Measurements from ENCODE around the gene AJUBA.
A peak's percentile ranks its signal among the peaks of the same experiment; 100 is the strongest.

The AJUBA gene

DNA sequence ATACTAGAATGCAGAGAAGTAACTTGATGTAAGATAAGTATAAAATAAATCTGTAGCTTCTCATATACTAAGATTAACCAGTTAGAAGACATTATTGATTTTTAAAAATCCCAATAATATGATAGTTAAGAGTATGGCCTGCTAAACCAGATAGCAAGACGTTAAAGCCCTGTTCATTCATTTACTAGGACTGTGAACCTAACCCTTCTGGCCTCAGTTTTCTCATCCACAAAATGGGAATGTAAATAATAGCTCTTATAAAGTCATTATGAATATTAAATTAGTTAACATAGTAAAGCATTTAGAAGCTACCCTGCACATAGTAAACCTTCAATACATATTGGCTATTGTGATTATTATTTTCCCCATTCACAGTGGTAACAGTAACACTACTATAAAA, 47.2 kb downstream of the AJUBA start:
- DNase-seq (ENCODE audit: low read depth), result no peak

GRCh38 chr14:22932146-22932545, 50.2 kb downstream of the AJUBA start:
- DNase-seq (ENCODE audit: low read depth), result no peak

DNA sequence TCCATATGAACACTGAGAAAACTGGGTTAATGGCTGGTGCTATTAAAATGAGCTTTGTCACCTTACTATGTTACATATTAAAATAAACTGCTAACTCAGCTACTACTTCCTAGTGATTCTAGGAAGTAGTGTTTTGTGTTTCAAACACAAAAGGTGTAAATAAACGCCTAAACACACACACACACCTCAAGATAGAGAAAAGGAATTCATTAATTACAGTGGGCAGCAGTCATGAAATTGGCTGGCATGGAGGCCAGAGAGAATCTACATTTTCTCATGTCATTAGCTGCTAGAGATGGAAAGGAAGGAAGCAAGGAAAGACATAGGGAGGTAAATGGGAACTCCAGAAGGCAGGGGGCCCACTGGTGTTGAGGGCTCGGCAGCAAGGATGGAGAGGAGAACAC, 52.4 kb downstream of the AJUBA start:
- DNase-seq (ENCODE audit: low read depth), result no peak

GRCh38 chr14:22929104-22929960, 53.0 kb downstream of the AJUBA start, which contains the start of gene PRMT5:
Gene PRMT5, minus strand, starts transcription at chr14:22929376. Its CDS starts 15 bp downstream, at chr14:22929361.
- peak; percentile 99 for DNase-seq (ENCODE audit: low read depth)

DNA sequence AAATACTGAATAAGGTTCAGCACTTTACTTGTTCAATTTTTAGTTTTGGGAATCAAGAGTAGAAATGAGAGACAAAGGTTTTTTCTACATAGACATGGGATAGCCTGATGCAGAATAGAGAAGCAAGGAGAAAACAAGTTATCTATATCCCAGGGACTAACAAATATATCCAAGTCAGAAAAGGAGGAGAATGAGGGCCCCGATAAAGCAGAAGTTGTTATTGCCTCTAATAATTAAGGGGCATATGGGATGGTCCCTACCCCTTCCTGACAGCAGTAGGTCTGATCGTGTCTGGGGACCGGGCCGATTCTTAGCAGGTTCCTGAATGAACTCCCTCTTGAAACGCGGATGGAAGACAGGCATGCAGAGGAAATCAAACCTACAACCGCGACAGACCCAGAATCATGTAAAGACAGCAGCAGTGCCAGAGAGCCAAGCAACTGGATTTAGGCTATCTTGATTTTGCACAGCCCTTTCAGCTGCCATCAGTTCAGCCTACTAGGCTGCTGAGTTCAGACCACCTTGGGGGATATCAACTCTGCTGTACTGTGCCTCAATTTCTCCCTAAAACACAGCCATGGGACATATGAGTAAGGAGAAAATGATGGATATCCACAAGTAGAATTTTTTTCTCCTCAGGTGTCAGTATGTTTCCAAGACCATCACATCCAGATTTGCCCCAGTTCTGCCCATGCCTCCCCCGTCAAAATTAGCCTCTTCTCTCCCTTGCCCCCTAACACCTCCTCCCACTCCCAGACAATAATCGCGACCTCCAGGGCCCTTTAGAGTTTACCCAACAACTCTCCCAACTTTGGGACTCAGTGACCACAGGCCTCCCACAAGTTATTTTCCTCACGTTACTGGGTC, 53.9 kb downstream of the AJUBA start:
- no peak for DNase-seq (ENCODE audit: low read depth)

- DNase-seq (ENCODE audit: low read depth), result no peak
Observed at GRCh38 chr14:22926316-22926715, 56.0 kb downstream of the AJUBA start.

DNA sequence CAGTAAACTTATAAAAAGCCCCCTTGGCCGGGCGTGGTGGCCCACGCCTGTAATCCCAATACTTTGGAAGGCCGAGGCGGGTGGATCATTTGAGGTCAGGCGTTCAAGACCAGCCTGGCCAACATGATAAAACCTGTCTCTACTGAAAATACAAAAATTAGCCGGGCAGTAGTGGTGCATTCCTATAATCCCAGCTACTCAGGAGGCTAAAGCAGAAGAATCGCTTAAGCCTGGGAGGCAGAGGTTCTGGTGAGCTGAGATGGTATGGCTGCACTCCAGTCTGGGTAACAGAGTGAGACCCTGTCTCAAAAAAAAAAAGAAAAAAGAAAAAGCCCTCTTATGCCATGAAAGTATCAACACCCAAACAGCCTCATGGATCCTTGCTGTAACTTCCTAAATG, 56.8 kb downstream of the AJUBA start:
- no peak for DNase-seq (ENCODE audit: low read depth)

DNA sequence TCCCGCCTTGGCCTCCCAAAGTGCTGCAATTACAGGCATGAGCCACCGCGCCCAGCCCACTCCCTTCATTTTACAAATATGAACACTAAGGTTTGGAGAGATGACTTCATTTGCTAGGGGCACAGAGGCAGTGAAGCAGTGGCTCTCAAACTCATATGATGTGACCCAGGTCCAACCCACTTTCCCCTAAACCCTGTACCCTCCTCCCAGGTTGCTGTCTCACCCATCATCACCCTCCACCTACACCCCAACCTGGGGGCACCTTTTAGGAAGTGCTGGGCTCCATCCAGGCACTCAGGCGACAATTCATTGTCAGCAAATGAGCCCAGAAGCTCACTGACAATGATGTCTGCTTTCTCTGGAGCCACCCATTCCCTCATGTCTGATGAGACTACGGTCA, 58.6 kb downstream of the AJUBA start:
- DNase-seq (ENCODE audit: low read depth), result no peak

DNA sequence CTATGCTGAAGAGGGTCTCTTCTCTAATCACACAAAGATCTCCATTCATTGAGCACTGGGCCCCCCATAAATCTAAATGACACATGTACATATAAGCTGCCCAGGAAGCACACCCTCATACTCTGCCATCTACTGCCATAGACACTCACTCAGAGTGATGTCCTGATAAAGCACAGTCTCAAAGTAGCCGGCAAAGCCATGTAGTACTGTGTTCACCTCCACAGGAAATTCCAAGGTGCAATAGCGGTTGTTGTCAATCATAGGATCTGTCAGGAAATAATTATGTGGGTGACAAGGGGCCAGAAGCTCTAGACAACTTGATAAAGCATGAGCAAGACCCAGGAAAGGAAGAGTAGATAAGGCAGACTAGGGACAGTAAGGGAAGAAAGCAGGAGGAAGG, 60.1 kb downstream of the AJUBA start:
- no peak for DNase-seq (ENCODE audit: low read depth)

Measured in GM04503 (cell line).